ENCODE measurements around the gene ALDH3A1.
"Not testable (repeated sequence)": the region's sequence is repeated elsewhere in the genome, so short reads cannot be mapped to it uniquely, and the experiment has no call there.

Gene ALDH3A1

DNA sequence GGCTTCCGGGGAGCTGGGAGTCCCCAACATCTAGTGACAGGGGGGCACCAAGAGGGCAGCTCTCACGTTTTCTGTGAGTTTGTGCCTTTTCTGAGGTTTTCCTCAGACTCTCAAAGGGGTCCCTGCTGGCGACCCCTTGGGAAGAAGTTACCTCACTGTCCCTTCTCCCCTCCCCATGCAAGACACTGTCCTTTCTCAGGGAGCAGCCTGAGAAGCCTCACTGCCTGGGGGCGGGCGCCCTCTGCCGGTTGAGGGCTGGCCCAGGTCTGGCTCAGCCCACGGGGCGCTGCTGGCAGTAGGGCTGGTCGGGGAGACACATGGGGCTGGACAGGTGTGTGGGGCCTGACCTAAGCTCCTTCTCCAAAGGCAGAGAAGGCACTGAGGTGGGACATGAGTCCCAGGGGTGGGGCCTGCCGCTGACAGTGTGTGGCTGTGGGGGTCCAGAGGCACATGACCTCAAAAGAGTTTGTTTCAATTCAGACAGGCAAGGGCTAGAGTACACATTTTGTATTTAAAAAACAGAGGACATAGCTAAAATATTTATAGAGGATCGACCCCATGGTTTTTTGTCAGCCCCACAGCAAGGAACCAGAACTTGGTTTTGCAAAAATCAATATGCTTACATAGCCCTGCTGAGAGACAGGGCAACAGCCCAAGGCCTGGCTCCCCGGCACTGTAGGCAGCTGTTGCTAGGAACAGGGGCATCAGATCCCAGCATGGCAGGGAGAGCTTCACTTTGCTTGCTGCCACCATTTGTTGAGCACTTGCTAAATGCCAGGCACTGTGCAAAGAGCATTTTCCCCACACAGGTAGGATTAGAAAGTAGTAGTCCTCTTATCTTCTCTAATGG is 18.5 kb upstream of the ALDH3A1 start:
- TF ChIP-seq, protein P1, sequence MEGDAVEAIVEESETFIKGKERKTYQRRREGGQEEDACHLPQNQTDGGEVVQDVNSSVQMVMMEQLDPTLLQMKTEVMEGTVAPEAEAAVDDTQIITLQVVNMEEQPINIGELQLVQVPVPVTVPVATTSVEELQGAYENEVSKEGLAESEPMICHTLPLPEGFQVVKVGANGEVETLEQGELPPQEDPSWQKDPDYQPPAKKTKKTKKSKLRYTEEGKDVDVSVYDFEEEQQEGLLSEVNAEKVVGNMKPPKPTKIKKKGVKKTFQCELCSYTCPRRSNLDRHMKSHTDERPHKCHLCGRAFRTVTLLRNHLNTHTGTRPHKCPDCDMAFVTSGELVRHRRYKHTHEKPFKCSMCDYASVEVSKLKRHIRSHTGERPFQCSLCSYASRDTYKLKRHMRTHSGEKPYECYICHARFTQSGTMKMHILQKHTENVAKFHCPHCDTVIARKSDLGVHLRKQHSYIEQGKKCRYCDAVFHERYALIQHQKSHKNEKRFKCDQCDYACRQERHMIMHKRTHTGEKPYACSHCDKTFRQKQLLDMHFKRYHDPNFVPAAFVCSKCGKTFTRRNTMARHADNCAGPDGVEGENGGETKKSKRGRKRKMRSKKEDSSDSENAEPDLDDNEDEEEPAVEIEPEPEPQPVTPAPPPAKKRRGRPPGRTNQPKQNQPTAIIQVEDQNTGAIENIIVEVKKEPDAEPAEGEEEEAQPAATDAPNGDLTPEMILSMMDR (IDR thresholded peaks at IDR 0.05; ENCODE audit: insufficient read depth, low read depth, low read length, missing control alignments): peak; percentile 98
- no peak overlapping the region for H3K4me3 ChIP-seq (ENCODE audit: low read length)
- peak; percentile 72 for DNase-seq (ENCODE audit: low read depth)

DNA sequence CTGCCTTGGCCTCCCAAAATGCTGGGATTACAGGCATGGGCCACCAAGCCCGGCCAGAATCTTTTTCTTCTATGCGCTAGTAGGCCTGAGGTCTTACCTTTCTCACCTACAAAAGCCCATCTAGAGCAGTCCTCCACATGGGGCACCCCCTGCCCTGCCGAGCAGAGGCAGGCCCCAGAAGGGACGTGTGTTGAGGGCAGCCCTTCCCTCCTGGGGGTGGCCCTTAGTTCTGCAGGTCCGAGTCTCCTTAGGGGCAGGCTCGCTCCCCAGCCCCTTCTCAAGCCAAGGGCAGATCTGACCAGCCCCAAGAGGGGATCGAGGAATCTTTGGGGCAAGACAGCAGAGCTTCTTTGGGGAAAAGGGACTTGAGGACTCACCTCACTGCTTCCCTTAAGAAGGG is 17.9 kb upstream of the ALDH3A1 start:
- H3K4me3 ChIP-seq (ENCODE audit: low read length): no peak overlapping the region
- TF ChIP-seq, protein P1 (IDR thresholded peaks at IDR 0.05; ENCODE audit: insufficient read depth, low read depth, low read length, missing control alignments): no peak
- no peak for DNase-seq (ENCODE audit: low read depth)

DNA sequence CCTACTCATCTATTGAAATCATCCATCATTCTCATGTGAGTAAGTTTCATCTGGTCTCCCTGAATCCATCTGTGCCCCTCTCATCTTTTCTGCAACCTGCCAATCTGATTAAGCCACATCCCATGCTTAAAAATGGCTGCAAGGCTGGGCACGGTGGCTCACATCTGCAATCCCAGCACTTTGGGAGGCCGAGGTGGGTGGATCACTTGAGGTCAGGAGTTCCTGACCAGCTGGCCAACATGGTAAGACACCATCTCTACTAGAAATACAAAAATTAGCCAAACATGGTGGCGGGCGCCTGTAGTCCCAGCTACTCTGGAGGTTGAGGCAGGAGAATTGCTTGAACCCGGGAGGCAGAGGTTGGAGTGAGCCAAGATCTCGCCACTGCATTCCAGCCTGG is 15.9 kb upstream of the ALDH3A1 start:
- not testable (repeated sequence) for DNase-seq (ENCODE audit: low read depth); H3K4me3 ChIP-seq (ENCODE audit: low read length)

DNA sequence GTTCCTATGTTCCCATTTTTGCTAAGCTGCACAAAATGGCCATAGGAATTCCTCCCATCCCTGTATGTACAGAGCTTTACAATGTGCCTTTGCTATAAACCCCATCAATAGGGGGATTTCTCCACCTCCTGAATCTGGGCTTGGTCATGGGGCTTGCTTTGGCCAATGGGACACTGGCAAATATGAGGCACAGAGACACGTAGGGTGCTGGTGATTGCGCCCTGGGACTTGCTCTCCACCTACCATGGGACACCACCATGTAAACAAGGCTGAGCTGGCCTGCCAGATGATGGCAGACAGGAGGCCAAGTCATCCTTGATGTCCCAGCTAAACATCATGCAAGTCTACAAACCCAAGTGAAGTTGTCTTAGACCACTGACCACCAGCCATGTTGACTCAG is 15.3 kb upstream of the ALDH3A1 start:
- TF ChIP-seq, protein P1 (IDR thresholded peaks at IDR 0.05; ENCODE audit: insufficient read depth, low read depth, low read length, missing control alignments): no peak
- DNase-seq (ENCODE audit: low read depth): no peak
- H3K4me3 ChIP-seq (ENCODE audit: low read length): no peak overlapping the region

DNA sequence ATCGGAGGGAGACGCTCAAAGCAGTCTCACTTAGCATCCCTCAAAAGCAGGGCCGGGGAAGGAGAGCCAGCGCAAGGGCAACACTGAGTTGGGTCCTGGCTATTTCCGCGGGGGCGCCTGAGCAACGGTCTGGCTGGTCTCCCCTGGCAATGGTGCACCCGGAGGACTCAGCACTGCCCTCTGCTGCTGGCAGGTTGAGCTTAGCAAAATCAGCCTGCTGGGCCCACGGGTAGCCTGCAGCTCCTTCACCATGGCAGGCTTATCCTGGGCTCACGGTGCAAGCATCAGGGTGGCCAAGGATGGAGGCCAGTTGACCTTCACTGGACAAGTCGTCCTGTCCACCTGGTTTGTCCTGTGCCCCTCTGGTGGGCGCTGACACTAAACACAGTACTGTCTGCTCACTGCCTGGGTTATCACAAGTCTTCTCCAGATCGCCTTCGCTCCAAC is 14.4 kb upstream of the ALDH3A1 start:
- no peak overlapping the region for H3K4me3 ChIP-seq (ENCODE audit: low read length)
- DNase-seq (ENCODE audit: low read depth): peak; percentile 64
- TF ChIP-seq, protein P1 (IDR thresholded peaks at IDR 0.05; ENCODE audit: insufficient read depth, low read depth, low read length, missing control alignments): peak; percentile 69

DNA sequence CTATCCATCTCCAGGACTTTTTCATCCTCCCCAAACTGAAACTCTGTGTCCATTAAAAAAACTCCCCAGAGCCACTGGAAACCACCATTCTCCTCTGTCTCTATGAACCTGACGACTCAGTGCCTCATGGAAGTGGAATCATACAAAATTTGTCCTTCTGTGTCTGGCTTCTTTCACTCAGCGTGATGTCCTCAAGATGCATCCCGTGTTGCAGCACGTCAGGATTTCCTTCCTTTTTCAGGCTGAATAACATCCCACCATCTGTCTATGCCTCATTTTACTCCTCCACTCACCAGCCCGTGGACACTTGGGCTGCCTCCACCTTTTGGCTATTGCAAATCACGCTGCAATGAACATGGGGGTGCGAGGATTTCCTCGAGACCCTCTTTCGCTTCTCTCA is 12.6 kb upstream of the ALDH3A1 start:
- no peak overlapping the region for H3K4me3 ChIP-seq (ENCODE audit: low read length)
- no peak for DNase-seq (ENCODE audit: low read depth)
- TF ChIP-seq, protein P1 (IDR thresholded peaks at IDR 0.05; ENCODE audit: insufficient read depth, low read depth, low read length, missing control alignments): no peak

DNA sequence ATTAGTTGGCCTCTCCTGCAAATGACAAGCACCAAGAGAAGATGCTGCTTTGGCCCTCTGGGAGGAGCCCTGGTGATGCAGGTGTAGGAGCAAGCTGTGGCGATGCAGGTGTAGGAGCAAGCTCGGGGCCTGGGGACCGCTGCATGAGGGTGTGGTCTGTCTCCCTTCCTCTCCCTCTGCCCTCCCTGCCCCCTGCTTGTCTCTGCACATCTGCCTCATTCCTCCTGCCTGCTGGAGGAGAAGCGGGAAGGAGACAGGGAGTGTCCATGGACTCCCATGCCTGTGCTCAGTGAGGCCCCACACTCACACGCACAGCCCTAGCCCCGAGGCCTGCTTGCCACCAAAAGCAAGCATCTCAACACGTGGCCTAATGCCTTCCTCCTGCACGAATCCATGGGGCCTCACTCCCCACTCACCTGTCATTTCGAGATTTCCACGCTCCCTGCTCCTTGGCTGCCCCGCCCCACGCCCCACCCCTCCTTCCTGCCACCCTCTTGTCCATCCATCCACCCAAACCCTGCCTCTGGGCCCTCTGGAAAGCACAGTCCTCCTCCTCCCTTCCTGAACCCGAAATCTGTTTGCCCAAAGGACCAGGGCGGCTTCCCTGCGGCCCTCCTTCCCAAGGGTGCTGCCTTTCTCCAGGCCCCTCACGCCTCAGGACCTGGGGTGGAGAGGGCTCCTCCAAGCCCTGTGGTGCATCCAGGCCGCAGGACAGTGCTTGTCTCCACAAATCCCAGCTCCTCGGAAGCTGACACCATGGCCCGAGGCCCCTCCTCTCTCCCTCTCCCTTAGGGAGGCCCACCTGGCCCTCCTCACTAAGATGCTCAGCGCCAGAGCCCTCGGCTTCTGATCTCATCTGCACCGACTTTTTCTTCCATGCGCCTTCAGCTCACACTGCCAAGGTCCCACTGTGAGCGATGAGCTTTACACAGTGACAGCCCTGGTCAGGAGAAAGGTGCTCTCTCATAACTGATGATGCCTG is 11.8 kb upstream of the ALDH3A1 start:
- TF ChIP-seq, protein P1 (IDR thresholded peaks at IDR 0.05; ENCODE audit: insufficient read depth, low read depth, low read length, missing control alignments): no peak
- no peak overlapping the region for H3K4me3 ChIP-seq (ENCODE audit: low read length)
- no peak for DNase-seq (ENCODE audit: low read depth)
